Embryonic facial prominence (tissue), 1 donor: ENCODE data around the gene RHCE.
"Not testable (repeated sequence)": the region's sequence is repeated elsewhere in the genome, so short reads cannot be mapped to it uniquely, and the experiment has no call there.

Experiments used
- DNase-seq: peaks from one replicate; pipeline ENCODE4 v3.0.0-alpha.2; 2016; ENCODE audit errors: extremely low spot score

RHCE gene

DNA sequence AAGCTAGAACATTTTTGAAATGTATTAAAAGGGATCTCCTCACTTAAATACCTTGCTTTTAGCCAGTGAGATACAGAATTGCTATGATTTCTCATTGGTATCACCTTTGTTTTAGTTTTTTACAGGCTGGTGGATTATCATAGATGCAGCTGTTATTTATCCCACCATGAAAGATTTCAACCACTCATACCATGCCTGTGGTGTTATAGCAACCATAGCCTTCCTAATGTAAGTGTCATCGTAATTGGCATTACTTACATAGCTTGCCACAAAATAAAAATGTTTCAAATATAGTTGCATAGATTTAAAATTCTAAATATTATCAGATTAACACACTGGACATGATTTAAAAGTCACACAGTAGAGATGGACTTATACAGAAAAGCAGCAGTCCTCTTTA is 77.8 kb downstream of the RHCE start:
- no peak for DNase-seq

DNA sequence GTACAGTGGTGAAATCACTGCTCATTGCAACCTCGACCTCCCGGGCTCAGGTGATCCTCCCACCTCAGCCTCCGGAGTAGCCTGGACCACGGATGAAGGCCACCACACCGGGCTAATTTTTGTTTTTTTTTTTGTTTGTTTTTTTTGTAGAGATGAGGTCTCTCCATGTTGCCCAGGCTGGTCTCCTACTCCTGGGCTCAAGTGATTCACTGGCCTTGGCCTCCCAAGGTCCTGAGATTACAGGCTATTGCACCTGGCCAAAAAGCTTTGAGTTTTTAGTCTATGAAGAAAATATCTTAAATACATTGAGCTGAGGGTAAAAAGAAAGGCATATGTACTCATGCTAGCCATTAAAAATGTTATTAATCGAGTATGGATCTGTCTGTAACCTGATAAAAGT is 78.9 kb downstream of the RHCE start:
- no peak for DNase-seq

DNA sequence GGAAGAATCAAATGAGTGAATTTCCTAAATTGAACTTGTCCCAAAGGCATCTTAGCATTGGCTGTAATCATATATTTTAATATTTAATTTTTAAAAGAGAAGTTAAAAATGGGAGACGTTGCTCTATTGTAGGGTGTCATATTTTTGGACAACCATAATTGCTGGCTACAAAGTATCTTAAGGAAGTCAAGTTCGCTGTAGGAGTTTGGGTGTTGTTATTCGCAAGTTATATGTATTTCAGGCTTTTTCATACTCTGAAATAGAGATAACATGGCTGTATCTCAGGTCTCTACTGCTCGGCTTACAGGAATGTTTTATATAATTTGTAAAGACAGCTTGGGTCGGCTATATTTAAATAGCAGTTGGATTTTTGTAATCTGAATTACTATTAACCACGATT is 81.6 kb downstream of the RHCE start:
- DNase-seq = no peak

DNA sequence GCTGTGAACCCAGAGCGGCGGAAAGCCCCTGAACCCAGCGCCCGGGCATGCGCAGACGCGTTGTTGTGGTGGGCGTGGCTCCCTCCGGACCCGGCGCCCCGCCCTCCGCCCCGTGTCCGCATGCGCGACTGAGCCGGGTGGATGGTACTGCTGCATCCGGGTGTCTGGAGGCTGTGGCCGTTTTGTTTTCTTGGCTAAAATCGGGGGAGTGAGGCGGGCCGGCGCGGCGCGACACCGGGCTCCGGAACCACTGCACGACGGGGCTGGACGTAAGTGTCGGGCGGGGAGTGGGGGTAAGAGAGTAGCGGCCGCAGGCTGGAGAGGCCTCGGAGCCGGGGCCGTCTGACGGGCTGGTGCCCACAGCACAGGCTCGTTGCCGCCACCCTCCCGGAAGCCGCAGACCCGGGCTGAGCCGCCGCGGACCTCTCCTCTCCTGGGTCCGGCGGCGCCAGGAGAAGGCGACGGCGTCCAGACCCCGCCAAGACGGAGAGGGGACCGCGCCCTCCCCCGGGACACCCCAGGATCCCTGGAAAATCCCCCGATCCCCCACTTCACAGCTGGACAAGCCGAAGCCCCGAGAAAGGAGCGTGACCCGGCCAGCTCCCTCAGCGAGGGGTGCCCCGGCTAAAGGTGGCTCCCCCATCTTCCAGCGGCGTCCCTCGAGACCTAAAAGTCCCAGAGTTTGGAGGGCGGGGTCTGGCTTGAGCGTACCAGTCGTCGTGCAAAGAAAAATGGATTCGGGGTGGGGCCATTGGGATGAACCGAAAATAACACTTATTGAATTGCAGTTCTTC is 82.2 kb downstream of the RHCE start, which contains the start of gene TMEM50A:
TSS of gene TMEM50A (plus strand) at position 147 of the 794 bp plus-strand sequence. CDS start 2,153 bp downstream, outside the sequence.
- peak; percentile 58 for DNase-seq

DNA sequence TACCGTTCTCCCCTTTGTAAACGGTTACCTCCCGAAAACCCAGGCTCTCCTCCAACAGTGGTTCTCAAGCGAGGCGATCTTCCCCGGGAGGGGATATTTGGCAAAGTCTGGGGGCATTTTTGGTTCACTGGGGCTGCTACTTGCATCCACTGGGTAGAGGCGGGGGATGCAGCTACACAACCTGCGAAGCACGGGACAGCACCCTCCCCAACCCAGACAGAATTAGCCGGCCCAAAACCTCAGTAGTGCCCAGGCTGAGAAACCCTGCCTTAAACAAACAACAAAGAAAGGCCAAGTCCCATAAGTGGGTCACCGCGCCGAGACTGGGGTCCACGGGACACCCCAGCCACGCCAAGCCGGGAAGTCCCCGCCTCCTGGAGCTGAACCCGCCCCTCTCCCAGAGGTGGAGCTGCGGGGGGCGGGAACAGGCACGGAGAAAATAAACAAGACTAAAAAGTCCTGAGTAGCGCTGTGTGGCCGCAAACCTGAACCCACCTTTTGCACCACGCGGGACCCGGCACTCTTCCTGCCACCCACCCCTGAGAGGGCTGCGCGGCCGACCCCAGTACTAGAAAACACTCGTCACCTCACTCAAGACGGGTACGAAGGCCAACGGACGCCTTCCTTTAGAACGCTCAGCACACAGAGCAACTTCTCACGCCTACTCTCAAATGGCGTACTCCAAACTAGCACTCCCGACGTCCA is 83.0 kb downstream of the RHCE start:
- not testable (repeated sequence) for DNase-seq

DNA sequence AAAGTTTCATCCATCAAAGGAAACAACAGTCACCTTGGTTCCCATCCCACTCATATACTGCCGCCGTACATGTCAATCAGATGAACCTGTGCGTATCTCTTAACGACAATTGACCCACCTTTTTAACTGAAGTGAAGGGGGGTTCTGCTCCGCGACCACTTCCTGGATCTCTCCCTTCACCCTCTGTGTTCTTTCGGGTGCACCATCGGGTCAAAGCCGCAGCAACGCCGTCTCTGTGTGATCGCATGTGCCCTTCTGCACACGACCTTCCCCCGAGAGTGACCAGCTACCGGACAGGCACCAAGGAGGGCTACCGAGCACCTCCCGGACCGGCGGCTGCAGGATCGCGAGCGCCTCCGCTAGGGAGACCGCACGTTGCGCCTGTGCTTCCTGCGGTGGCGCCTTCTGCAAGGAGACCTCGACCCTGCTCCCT is 83.7 kb downstream of the RHCE start:
- not testable (repeated sequence) for DNase-seq

DNA sequence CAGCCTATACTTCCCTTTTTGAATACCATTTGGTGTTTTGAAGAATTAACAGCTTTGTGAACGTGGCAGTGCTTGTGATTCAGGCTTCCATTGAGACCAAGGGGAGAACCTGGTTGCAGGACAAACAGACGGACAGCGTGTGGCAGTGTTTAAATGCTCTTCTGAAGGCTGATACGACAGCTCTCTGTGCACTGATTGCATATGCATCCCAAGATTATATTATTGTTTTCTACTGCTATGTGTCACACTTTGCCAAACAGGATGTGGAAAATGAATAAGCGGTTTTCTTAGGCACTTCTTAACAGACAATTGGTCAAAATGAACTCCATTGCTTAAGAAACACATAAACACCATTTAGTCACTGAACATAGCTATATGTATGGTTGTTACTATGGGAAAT is 90.7 kb downstream of the RHCE start:
- DNase-seq = not testable (repeated sequence)

DNA sequence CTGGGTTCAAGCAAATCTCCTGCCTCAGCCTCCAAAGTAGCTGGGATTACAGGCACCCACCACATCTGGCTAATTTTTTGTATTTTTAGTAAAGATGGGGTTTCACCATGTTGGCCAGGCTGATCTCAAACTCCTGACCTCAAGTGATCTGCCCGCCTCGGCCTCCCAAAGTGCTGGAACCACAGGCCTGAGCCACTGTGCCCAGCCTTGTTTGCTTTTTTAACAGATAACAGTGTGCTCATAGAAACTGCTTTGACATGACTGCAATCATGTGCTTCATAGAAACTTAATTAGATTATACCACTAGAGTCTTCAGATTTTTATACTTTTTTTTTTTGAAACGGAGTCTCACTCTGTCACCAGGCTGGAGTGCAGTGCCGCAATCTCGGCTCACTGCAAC is 91.3 kb downstream of the RHCE start:
- DNase-seq = not testable (repeated sequence)

DNA sequence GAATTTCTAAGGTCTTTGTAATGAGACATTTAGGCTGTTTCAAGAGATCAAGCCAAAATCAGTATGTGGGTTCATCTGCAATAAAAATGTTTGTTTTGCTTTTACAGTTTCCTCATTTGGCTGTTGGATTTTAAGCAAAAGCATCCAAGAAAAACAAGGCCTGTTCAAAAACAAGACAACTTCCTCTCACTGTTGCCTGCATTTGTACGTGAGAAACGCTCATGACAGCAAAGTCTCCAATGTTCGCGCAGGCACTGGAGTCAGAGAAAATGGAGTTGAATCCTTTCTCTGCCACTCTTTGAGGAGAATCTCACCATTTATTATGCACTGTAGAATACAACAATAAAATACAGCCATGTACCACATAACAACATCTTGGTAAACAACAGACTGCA is 91.8 kb downstream of the RHCE start:
- DNase-seq = not testable (repeated sequence)

DNA sequence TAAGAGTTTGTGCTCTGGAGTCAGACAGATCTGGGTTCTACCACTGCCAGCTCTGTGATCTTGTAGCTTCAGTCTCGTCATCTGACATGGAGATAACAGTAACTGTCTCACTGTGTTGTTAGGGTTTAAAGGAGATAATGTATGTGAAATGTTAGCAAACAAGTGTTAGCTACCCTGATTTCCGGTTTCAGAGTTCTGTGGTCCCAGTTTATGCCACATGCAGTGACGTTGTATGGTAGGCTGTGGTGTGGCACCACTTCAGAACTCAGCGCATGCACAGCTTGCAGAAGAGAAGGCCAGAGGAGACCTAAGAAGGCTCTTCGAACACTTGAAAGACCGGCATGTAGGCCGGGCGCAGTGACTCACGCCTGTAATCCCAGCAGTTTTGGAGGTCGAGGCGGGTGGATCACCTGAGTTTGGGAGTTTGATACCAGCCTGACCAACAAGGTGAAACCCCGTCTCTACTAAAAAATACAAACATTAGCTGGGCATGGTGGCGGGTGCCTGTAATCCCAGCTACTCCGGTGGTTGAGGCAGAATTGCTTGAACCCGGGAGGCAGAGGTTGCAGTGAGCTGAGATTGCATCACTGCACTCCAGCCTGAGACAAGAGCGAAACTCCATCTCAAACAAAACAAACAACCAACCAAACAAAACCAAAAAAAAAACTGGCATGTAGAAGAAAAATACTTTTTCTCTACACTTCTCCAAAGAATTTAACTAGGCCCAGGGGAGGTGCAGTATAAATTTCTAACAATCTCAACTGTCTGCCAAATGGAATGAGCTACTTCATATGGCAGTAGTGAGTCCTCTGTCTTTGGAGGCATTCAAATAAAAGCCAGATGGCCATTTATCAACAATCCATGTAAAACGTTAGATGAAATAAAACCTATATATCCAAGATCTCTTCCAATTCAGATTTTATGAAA is 92.5 kb downstream of the RHCE start:
- not testable (repeated sequence) for DNase-seq

DNA sequence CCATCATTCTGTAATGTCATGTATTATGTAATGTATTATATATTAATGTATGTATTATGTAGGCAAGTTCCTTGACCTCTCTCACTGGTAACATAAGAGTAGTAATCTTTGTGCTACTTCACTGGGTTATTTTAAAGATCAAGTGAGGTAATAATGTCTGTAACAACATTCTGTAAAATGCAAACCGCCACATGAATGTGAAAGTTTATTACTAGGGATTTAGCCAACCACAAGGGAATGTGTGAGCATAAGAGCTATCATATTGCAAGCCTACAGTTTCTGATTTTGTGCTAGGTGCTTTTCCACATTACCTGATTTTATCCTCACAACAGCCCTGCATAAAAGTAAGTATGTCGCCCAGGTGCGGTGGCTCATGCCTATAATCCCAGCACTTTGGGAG is 96.2 kb downstream of the RHCE start:
- DNase-seq = not testable (repeated sequence)

DNA sequence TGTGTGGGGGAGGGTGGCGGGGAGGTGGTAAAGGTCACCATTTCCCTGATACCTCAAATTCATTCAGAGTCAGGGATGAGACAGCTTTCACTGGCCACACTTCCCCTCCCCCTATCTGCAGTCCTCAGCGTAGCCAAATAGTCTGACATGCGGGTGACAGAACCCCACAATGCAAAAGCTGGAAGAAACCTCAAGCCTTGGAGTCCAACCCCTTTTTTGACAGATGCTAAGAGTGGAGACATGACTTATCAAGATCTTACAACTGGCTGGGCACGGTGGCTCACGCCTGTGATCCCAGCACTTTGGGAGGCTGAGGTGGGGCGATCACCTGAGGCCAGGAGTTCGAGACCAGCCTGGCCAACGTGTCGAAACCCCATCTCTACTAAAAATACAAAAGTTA is 98.5 kb downstream of the RHCE start:
- not testable (repeated sequence) for DNase-seq

DNA sequence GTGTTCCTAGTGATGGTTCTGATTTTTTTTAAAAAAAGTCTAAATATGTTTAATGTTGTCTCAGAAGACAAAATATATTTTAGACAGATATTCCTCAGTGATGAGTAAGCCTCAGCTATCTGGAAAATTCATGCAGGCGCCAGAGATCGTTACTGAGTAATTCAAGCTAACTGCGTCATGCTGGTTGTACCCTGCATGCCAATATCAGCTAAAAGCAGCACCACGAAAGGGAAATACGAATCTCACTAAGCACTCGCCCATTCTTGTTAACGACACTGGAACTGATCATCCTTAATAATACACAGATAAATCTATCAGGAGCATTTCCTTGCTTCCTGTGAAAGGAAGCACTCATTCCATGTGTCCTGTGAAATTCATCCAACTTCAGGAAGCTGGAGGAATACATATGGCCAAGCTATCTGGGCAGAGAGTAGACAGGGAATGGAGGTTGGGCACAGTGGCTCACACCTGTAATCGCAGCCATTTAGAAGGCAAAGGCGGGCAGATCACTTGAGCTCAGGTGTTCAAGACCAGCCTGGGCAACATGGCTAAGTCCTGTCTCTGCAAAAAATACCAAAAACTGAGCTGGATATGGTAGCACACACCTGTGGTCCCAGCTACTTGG is 100.2 kb downstream of the RHCE start:
- DNase-seq = not testable (repeated sequence)

DNA sequence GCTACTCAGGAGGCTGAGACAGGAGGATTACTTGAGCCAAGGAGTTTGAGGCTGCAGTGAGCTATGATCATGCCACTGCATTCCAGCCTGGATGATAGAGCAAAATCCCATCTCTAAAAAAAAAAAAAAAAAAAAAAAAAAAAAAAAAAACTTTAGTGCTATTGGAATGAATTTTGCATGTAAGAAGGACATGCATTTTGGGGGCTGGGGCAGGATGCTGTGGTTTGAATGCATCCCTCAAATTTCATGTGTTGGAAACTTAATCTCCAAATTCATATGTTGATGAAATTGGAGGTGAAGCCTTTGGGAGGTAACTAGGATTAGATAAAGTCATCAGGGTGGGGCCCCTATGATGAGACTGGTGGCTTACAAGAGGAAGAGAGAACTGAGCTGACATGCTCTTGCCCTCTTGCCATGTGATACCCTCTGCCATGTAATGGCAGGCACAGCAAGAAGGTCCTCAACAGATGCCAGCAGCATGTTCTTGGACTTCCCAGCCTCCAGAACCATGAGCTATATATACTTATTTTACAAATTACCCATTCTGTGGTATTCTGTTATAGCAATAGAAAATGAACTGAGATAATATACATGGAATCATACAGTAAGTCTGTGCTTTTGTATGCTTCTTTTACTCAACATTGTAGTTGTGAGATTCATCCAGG is 107.7 kb downstream of the RHCE start:
- not testable (repeated sequence) for DNase-seq
